ENCODE data around the gene ADCY10.
"Not testable (repeated sequence)": the region's sequence is repeated elsewhere in the genome, so short reads cannot be mapped to it uniquely, and the experiment has no call there.

ADCY10 gene

GRCh38 chr1:167860231-167860923, 53.6 kb downstream of the ADCY10 start:
- DNase-seq (ENCODE audit: low spot score) (no peak), FAIRE-seq (no peak)

- DNase-seq (ENCODE audit: low spot score) (no peak), FAIRE-seq (no peak)
These were observed 57.1 kb downstream of the ADCY10 start for GRCh38 chr1:167856711-167857418.

DNA sequence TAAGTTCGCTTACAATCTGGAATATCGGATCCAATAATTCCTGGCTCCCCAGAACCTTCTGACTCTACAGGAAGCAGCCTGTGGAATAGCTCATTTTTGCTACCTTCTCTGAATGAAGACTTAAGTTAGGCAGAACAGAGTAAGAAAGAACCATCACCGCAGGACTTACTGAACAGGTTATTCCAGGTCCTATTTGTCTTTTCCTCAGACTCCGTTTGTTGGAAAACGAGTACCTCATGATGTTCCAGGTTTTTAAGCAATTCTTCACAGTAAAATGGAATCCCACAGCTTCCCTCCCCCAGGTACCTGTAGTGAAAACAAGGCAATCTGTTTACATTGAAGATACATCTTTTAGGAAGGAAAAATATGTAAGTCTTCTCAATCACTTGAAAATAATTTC, 59.8 kb downstream of the ADCY10 start:
- FAIRE-seq (no peak), DNase-seq (ENCODE audit: low spot score) (no peak)

GRCh38 chr1:167849666-167850065, 64.3 kb downstream of the ADCY10 start:
- DNase-seq (ENCODE audit: low spot score) (no peak), FAIRE-seq (no peak)

DNA sequence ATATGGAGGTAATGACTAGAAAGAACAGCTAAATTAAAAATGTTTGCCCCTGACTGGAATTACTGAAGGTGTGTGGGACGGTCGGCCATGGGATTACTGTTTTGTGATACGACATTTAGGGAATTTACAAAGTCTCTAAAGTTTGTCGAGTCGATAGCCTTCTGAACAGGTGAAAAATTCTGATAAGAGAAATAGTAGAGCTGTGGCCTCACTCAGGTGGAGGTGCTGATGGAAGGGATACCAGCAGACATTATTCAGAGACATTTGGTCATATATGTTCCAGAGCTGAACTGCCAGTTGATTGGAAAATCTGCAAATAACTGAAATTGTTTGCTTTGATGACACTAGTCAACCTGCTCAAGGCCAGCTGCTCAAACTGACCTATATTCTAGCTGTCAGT, 71.1 kb downstream of the ADCY10 start:
- FAIRE-seq (no peak), DNase-seq (ENCODE audit: low spot score) (no peak)

DNA sequence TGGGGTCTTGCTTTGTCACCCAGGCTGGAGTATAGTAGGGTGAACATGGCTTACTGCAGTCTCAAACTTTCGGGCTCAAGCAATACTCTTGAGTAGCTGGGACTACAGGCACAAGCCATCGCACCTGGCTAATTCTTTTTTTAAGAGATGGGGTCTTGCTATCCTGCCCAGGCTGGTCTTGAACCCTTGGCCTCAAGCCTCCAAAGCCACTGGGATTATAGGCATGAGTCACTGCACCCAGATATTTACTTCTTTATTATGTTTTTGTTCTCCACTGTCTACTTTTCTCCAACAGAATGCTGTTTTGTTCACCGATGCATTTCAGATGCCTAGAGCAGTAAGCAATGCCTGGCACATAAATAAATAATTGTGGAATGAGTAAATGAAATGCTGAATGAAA, 72.4 kb downstream of the ADCY10 start:
- FAIRE-seq (no peak), DNase-seq (ENCODE audit: low spot score) (no peak)

DNA sequence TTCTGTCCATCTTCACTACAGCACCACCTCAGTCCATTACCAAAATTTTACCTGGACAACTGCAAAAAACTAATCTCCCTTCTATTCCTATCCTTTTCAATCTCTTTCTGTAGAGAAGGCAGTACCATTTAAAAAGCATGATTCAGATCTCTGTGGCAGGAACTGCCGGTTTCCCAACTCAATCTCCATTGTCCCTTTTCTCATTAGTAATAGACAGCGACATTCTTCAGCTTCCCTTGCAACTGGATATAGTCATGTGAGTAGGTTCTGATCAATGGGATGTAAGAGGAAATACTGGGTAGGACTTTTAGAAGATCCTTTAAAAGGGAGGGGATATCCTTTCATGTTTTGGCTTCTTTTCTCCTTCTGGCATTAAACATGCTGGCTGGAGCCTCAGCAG, 74.9 kb downstream of the ADCY10 start:
- FAIRE-seq (no peak), DNase-seq (ENCODE audit: low spot score) (no peak)

GRCh38 chr1:167837326-167837725, 76.6 kb downstream of the ADCY10 start:
- FAIRE-seq (no peak), DNase-seq (ENCODE audit: low spot score) (no peak)

DNA sequence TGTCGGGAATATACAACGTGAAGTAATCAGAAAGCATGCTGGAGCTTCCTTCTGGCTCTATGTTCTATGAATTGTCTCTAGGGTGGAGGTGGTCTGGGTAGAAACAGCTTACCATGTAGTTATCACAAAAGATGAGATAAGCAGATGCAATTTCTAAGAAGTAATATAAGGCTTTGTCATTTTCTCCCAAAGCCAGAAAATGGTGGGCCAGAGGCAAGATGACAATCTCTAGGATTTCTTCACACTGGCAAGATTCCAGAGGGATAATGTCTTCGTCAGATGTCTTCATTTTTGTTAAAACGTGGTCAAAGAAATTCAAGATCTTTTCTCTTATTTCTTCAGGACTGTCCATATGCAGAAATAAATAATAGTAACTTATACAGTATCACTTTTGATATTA, 77.7 kb downstream of the ADCY10 start:
- no peak for FAIRE-seq
- DNase-seq (ENCODE audit: low spot score): no peak

DNA sequence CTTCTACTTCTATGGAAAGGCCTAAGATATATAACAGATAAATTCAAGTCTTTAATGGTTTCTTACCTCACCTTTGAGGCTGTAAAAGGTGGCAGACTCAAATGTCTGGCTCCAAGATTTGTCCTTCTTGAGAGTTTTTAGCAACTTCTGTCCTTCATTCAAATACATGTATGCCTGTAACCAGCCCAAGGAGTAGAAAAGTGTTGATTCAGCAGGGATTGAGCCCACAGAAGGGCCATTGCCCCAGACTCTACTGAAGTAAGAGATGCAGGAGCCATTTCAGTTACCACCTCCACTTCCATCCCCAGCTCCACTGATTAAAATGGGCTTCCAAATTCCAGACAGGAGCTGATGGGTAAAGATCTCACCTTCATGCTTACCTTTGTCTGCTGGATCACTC, 80.0 kb downstream of the ADCY10 start:
- DNase-seq (ENCODE audit: low spot score) (no peak), FAIRE-seq (no peak)

- no peak for FAIRE-seq
- DNase-seq (ENCODE audit: low spot score): no peak
These were observed 81.2 kb downstream of the ADCY10 start for GRCh38 chr1:167832693-167833092.

DNA sequence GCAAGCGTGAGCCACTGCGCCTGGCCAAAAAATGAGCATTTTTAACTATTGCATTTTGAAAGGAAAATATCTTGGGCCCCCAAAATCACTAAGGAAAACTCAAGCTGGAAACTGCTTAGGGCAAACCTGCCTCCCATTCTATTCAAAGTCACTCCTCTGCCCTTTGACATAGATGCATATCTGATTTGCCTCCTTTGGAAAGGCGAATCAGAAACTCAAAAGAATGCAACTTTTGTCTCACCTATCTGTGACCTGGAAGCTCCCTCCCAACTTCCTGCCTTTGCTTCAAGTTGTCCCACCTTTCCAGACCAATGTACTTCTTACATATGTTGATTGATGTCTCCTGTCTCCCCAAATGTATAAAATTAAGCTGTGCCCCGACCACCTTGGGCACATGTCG, 83.3 kb downstream of the ADCY10 start:
- FAIRE-seq; DNase-seq (ENCODE audit: low spot score): not testable (repeated sequence)

- DNase-seq (ENCODE audit: low spot score): no peak
- no peak for FAIRE-seq
These were observed 84.1 kb downstream of the ADCY10 start for GRCh38 chr1:167829868-167830267.

DNA sequence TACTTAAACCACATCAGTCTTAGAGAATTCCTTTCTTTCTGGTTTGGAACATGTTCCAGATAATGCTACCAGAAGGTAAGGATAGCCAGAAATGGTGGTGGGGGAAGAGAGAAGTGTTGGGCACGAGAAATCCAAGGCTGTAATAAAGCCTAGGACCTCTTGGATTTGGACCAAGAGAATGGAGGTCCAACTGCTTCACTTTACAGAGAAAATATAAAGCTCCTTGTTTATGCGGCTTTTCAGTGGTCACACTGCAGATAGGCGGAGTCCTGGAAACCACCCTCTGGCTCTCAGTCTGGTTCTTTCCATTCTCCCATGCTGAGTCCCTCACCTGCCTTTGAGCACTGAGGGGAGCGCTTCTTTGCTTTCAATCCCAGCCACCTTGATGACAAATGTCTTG, 87.8 kb downstream of the ADCY10 start:
- FAIRE-seq (no peak), DNase-seq (ENCODE audit: low spot score) (no peak)

DNA sequence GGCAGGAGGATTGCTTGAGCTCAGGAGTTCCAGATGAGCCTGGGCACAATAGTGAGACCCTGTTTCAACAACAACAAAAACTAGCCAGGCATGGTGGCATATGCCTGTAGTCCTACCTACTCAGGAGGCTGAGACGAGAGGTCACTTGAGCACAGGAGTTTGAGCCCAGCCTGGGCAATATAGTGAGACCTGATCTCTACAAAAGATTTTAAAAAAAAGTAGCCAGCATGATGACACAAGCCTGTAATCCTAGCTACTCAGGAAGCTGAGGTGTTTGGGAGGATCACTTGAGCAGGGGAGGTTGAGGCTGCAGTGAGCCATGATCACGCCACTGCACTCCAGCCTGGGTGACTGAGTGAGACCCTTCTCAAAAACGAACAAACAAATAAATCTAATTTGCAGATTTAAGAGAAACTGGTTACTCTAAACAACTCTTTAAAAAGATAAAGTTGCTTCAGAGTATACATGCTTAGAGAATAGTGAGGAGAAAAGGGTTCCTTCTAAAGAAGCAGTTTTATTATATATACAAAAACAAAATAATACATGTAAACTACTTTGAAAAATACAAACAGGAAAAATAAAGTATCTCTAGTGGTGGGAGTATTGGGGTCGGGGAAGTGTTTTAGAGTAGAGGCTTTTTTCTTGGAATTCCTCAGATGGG, 88.4 kb downstream of the ADCY10 start:
- no peak for DNase-seq (ENCODE audit: low spot score)
- no peak for FAIRE-seq

- FAIRE-seq (no peak), DNase-seq (ENCODE audit: low spot score) (no peak)
These were observed 89.7 kb downstream of the ADCY10 start for GRCh38 chr1:167824163-167824794.

DNA sequence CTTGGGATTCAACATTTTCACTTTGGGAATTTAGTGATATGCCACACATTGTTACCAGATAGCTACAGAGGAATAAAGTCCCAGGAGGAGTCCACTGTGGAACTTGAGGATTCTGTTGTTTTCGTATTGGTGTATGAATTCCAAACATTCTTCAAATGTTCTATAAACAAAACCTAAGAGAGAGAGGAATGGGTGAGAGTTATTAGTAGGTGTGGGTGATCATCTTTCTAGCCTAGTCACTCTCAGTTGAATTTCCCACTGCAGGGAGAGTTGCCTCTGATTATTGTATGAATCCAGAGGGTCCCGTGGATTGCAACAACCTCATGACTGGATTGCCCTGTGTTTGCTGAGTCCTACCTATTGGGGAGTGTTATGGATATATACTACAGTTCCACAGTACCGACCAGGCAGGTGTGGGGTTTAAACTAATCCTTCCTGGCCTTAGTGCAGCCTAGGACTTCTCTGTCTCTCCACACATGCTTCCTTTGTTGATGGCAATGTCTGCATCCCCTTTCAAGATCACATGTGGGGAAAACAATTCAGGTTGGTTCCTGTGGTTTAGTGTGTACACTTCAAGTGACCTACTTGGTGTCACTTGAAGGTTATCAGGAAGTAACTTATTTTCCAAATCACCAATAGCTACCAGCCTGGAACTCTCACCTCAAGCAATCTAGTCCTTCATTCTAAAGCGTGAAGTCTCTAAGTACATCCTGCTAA, 91.8 kb downstream of the ADCY10 start:
- FAIRE-seq (no peak), DNase-seq (ENCODE audit: low spot score) (no peak)

DNA sequence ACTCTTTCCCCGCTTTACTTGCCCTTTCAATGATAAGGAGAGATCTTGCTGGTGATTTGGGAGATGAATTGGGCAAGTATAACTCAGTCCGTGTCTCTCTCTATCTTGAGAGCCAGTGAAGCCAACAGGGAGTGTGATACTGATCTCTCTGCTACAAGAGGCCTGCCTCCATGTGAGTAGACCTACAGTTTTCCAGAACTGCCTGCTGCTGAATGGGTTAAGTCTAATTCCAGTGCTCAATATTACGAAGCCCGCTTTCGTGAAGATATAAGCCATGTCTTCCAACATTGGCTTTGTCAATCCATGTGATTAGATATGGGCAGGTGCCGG, 92.6 kb downstream of the ADCY10 start:
- DNase-seq (ENCODE audit: low spot score) (no peak), FAIRE-seq (no peak)

- FAIRE-seq (no peak), DNase-seq (ENCODE audit: low spot score) (no peak)
These were observed 93.1 kb downstream of the ADCY10 start for GRCh38 chr1:167820684-167821355.

DNA sequence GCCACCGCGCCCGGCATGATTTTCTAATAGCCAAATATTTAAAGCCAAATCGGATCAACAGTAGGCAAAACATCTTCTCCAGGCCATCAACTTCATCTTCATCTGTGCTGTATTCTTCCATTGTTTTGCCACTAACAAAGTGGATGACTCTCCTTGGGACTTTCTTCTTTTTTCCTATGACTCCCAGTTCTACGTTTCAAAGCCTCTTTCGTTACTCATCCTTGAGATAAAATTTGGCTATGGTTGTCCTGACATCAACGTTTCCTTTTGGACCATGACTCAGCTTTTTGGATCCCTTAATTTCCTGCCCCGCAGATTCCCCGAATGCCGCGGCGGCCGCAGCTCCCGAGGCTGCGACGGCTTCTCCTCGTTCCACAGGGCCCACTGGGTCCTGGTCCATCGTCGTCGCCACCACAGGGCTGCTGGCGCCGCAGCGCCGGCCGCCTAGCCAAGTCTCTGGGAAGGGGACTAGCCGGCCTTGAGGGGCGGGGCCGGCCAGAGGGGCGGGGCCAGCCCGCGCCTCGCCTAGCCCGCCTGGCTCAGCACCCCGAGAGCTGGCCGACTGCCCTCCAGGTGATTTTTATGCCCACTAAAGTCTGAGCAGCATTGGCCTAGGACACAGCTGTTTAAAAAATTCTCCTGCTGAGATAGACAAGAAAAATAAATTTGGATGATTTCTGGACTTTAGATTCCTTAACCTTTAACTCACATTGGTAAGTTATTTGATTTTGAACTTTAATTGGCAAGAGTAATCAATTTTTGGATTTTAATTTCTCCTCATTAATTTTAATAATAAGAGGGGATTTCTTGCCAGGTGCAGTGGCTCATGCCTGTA, 93.9 kb downstream of the ADCY10 start:
- DNase-seq (ENCODE audit: low spot score) (peak; percentile 92), FAIRE-seq (no peak)

Data from urothelium cell line (cell line).